Nephron (organoid): ENCODE measurements around the gene TMCC2.

Experiments used
- H3K27ac Mint-ChIP-seq, 3 experiments: 2 replicates each; pipeline ENCODE4 v1.8.0; 2020; ENCODE audit warnings: mixed read lengths in 3 of 3, mild to moderate bottlenecking in 2 of 3, moderate library complexity in 1 of 3
- H3K27me3 Mint-ChIP-seq: 2 replicates; pipeline ENCODE4 v1.8.0; 2021; ENCODE audit warnings: low read depth, mild to moderate bottlenecking, moderate library complexity, mixed read lengths
- H3K36me3 Mint-ChIP-seq: 2 replicates; pipeline ENCODE4 v1.8.0; 2020; ENCODE audit warnings: low read depth, mixed read lengths
- H3K4me1 Mint-ChIP-seq: 2 replicates; pipeline ENCODE4 v1.8.0; 2020; ENCODE audit warnings: mixed read lengths
- H3K4me3 Mint-ChIP-seq, 3 experiments: 2 replicates each; pipeline ENCODE4 v1.8.0; 2020; ENCODE audit warnings: mild to moderate bottlenecking in 3 of 3, mixed read lengths in 3 of 3, moderate library complexity in 2 of 3
- H3K9me3 Mint-ChIP-seq: 2 replicates; pipeline ENCODE4 v1.8.0; 2020; ENCODE audit warnings: mixed read lengths
- TF ChIP-seq, protein P1 (sequence below), 3 experiments: fragments of 200-600 bp; sonication (generic); IDR thresholded peaks; one replicate each; pipeline ENCODE4 v1.5.0; 2021; ENCODE audit warnings: antibody characterized with exemption in 3 of 3; ENCODE audit not compliant: unreplicated experiment in 3 of 3

The TMCC2 gene

DNA sequence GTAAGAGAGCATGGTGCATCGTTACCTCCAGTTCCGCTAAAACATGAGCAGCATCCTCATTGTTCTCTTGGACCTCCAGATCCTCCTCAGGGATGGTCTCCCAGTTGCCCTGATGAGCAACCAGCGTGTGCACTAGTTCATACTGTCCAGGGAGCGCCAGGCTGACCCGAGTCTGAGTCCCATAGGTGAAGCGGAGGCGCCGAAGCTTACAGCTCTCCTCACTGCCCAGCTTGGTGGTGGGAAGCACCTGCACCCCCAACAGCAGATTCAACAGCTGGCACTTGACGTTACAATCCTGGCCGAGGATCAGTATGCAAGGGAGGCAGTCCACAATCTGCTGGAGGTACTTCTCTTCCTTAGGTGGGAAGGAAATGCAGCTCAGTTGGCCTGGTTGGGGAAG lies 40.3 kb upstream of the TMCC2 start:
- Mint-ChIP-seq H3K27ac (no peak overlapping the region), H3K27me3 (no peaks in the 10 kb centered on the region), H3K9me3 (no peaks in the 10 kb centered on the region), H3K36me3 (peaks cover 22% of the 10 kb centered on the region), H3K4me3 (no peak overlapping the region), H3K4me1 (peaks cover 38% of the 10 kb centered on the region)
- TF ChIP-seq, protein P1, sequence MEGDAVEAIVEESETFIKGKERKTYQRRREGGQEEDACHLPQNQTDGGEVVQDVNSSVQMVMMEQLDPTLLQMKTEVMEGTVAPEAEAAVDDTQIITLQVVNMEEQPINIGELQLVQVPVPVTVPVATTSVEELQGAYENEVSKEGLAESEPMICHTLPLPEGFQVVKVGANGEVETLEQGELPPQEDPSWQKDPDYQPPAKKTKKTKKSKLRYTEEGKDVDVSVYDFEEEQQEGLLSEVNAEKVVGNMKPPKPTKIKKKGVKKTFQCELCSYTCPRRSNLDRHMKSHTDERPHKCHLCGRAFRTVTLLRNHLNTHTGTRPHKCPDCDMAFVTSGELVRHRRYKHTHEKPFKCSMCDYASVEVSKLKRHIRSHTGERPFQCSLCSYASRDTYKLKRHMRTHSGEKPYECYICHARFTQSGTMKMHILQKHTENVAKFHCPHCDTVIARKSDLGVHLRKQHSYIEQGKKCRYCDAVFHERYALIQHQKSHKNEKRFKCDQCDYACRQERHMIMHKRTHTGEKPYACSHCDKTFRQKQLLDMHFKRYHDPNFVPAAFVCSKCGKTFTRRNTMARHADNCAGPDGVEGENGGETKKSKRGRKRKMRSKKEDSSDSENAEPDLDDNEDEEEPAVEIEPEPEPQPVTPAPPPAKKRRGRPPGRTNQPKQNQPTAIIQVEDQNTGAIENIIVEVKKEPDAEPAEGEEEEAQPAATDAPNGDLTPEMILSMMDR (IDR thresholded peaks at IDR 0.05; ENCODE audit: unreplicated experiment in 3 of 3) = no peak

DNA sequence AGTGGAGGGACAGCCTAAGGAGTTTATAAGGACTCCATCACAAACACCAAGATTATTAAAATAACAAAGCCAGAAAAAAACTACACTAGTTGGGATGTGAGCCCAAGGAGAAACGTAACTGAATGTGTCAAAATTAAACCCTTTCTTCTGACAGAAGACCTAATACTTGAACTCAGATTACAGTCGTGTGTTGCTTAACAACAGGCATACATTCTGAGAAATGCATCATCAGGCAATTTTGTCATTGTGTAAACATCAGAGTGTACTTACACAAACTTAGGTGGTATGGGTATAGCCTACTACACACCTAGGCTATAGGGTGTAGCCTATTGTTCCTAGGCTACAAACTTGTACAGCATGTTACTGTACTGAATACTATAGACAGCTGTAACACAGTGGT lies 39.6 kb upstream of the TMCC2 start:
- Mint-ChIP-seq H3K27ac (no peak overlapping the region), H3K36me3 (peaks cover 17% of the 10 kb centered on the region), H3K4me3 (no peak overlapping the region), H3K9me3 (no peaks in the 10 kb centered on the region), H3K27me3 (no peaks in the 10 kb centered on the region), H3K4me1 (peaks cover 36% of the 10 kb centered on the region)
- TF ChIP-seq, protein P1 (IDR thresholded peaks at IDR 0.05; ENCODE audit: unreplicated experiment in 3 of 3) = no peak

DNA sequence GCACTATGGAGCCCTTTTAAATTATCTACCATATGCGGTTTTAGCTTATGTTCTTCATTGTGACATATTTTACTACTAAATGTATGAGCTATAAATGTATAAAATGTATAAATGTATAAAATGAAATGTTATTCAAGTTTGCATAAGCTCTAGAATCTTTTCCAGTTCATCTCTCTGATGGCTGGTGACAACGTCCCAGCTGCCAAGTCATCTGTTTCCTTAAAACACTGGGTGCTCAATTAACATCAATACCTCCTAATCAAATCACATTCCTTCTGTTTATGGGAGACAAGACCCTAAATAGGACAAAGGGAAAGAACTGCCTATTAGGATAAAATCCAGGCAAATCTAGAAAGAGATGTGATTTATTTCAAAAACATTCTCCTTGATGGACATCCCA lies 39.1 kb upstream of the TMCC2 start:
- H3K9me3 Mint-ChIP-seq = no peaks in the 10 kb centered on the region
- TF ChIP-seq, protein P1 (IDR thresholded peaks at IDR 0.05; ENCODE audit: unreplicated experiment in 3 of 3) = no peak
- no peak overlapping the region for H3K4me3 Mint-ChIP-seq
- no peak overlapping the region for H3K27ac Mint-ChIP-seq
- H3K36me3 Mint-ChIP-seq = peaks cover 14% of the 10 kb centered on the region
- no peaks in the 10 kb centered on the region for H3K27me3 Mint-ChIP-seq
- peaks cover 35% of the 10 kb centered on the region for H3K4me1 Mint-ChIP-seq

DNA sequence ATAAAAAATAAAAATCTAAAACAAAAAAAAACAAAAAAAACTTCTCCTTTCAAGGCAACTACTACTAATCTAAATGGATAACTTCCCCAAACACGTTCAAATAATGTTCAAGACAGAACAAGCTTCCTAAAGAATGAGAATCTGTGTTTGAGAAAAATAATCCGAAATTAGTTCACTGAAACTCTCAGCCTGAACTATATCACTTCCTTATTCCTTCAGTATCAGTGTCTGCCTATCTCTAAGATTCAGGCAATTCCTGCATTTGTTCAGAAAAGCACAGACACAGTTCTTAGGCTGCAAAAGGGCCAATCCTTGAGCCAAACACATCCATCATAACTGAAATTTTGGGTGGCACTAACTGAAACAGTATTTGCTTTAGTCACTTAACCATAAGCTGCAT lies 38.6 kb upstream of the TMCC2 start:
- H3K4me1 Mint-ChIP-seq = peaks cover 31% of the 10 kb centered on the region
- no peak overlapping the region for H3K27ac Mint-ChIP-seq
- peaks cover 10% of the 10 kb centered on the region for H3K36me3 Mint-ChIP-seq
- H3K4me3 Mint-ChIP-seq = no peak overlapping the region
- TF ChIP-seq, protein P1 (IDR thresholded peaks at IDR 0.05; ENCODE audit: unreplicated experiment in 3 of 3) = no peak
- no peaks in the 10 kb centered on the region for H3K27me3 Mint-ChIP-seq
- H3K9me3 Mint-ChIP-seq = no peaks in the 10 kb centered on the region

DNA sequence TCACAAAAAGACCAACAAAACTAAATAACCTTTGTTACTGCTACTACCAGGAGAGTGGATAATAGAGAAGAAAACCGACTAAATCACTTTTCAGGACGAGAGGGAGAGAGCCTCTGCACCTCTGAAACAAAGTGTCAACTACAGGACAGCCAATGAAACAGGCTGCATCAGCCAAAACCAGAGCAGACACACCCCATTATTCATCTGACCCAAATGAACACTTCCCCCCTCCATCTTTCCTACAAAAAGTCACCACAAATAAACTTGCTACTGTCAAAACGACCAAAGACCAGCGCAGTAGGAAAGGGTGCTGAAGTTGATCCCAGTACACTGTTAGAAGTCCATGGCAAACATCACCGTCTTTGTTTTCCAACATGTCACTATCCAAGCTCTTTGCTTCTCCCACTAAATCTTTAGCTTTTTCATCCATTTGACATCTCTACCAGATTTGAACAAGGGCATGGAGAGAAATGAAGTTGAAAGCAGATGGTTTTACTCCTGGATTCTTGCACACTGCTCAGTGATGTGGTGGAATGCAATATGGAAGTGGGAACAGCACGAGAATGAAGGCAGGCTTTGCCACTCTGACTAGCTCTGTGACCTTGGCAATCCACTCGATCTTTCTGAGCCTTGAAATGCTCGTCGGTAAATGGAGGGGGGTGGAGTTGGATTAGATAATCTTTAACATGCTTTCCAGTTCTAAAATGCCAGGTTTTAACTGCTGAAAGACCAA lies 36.7 kb upstream of the TMCC2 start:
- peaks cover 38% of the 10 kb centered on the region for H3K4me1 Mint-ChIP-seq
- H3K27me3 Mint-ChIP-seq = no peaks in the 10 kb centered on the region
- H3K4me3 Mint-ChIP-seq = no peak overlapping the region
- no peaks in the 10 kb centered on the region for H3K9me3 Mint-ChIP-seq
- H3K36me3 Mint-ChIP-seq = peaks cover 6% of the 10 kb centered on the region
- peak overlapping the region; percentile 3 to 73 (median 36) for H3K27ac Mint-ChIP-seq
- TF ChIP-seq, protein P1 (IDR thresholded peaks at IDR 0.05; ENCODE audit: unreplicated experiment in 3 of 3) = no peak

DNA sequence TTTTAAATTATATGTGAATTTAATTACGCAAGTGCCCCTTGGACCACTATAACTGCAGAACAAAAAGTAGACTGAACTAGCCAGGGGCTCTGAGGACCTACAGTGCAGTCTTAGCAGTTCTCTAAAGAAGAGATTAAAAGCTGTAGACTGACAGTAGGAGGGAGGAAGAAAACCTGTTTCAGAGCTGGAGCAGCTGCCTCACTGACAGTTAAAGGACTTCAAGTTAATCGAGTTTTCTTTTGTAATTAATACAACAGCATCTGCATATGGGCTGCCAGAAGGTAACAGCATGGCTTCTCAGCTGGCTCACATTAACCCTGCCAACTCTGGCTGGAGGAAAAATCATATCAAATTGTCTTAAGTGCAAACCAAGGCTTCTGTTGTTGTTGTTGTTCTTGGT lies 36.1 kb upstream of the TMCC2 start:
- TF ChIP-seq, protein P1 (IDR thresholded peaks at IDR 0.05; ENCODE audit: unreplicated experiment in 3 of 3) = no peak
- Mint-ChIP-seq H3K9me3 (no peaks in the 10 kb centered on the region), H3K4me3 (no peak overlapping the region), H3K27ac (peak overlapping the region; percentile 36 to 73 (median 63)), H3K4me1 (peaks cover 38% of the 10 kb centered on the region), H3K27me3 (no peaks in the 10 kb centered on the region), H3K36me3 (peaks cover 4% of the 10 kb centered on the region)
